CD14-positive monocyte (primary cell): ENCODE data around the gene ARFGEF3. TPM values are rescaled to one million over a fixed set of nuclear protein-coding genes. Genes with fewer than 3 reads are reported as not detected.

Source experiments
- DNase-seq, 3 donors: peaks; one replicate each; pipeline ENCODE4 v3.0.0-alpha.2; 2011 to 2022
- H2AFZ ChIP-seq: 2 replicates; pipeline ENCODE4 v1.6.0; 2012; ENCODE audit warnings: mild to moderate bottlenecking, low read depth, low read length, inconsistent platforms; ENCODE audit not compliant: insufficient read depth, poor library complexity, severe bottlenecking
- H3K27ac ChIP-seq, 2 donors: 1 replicate in 1 of 2; 2 replicates in 1 of 2; pipeline ENCODE4 v1.5.1; 2012 to 2013; ENCODE audit warnings: low read length in 2 of 2, control low read depth in 1 of 2, inconsistent platforms in 1 of 2, low read depth in 1 of 2, mild to moderate bottlenecking in 1 of 2
- H3K27me3 ChIP-seq, 2 donors: one replicate each; pipeline versions ENCODE4 v1.6.0 to v1.6.1; 2011 to 2013; ENCODE audit warnings: low read length in 2 of 2; ENCODE audit not compliant: control insufficient read depth in 2 of 2, insufficient read depth in 2 of 2
- H3K36me3 ChIP-seq, 2 donors: replicated peaks in 1 of 2; 1 replicate in 1 of 2; 2 replicates in 1 of 2; pipeline versions ENCODE4 v1.5.1 to v1.6.1; 2012 to 2013; ENCODE audit warnings: low read length in 2 of 2, control low read depth in 1 of 2, inconsistent platforms in 1 of 2, mild to moderate bottlenecking in 1 of 2; ENCODE audit not compliant: insufficient read depth in 2 of 2, control insufficient read depth in 1 of 2
- H3K4me1 ChIP-seq, 2 donors: 1 replicate in 1 of 2; 2 replicates in 1 of 2; pipeline versions ENCODE4 v1.5.1 to v1.6.1; 2012 to 2013; ENCODE audit warnings: low read length in 2 of 2, control low read depth in 1 of 2, inconsistent platforms in 1 of 2, mild to moderate bottlenecking in 1 of 2, moderate library complexity in 1 of 2; ENCODE audit not compliant: insufficient read depth in 2 of 2, control insufficient read depth in 1 of 2
- H3K4me2 ChIP-seq: replicated peaks from 2 replicates; pipeline ENCODE3; 2012; ENCODE audit warnings: low read length, moderate library complexity, mild to moderate bottlenecking; ENCODE audit not compliant: poor library complexity, severe bottlenecking; ENCODE audit errors: extremely low read depth
- H3K4me3 ChIP-seq, 3 experiments: fragments of 200-600 bp in 1 of 3; sonication (generic) in 1 of 3; replicated peaks in 1 of 3; 1 replicate in 2 of 3; 2 replicates in 1 of 3; pipeline ENCODE4 v1.5.1; 2011 to 2013; ENCODE audit warnings: low read length in 3 of 3, mild to moderate bottlenecking in 3 of 3, control low read depth in 2 of 3, low read depth in 2 of 3, inconsistent platforms in 1 of 3, moderate library complexity in 1 of 3
- H3K79me2 ChIP-seq: 2 replicates; pipeline ENCODE4 v1.6.0; 2012; ENCODE audit warnings: mild to moderate bottlenecking, control low read depth, inconsistent platforms, low read length, moderate library complexity; ENCODE audit not compliant: insufficient read depth
- H3K9ac ChIP-seq: 2 replicates; pipeline ENCODE4 v1.6.0; 2017; ENCODE audit warnings: low read length, mild to moderate bottlenecking; ENCODE audit not compliant: insufficient read depth, poor library complexity, severe bottlenecking
- H3K9me3 ChIP-seq, 2 donors: replicated peaks in 1 of 2; 1 replicate in 1 of 2; 2 replicates in 1 of 2; pipeline versions ENCODE4 v1.5.1 to v1.6.1; 2012 to 2013; ENCODE audit warnings: low read length in 2 of 2, control low read depth in 1 of 2; ENCODE audit not compliant: control insufficient read depth in 1 of 2, insufficient read depth in 1 of 2
- H4K20me1 ChIP-seq: 2 replicates; pipeline ENCODE4 v1.6.0; 2012; ENCODE audit warnings: mild to moderate bottlenecking, low read length, control low read depth, moderate library complexity; ENCODE audit not compliant: insufficient read depth
- H3K27ac Mint-ChIP-seq, 7 donors: one replicate each; pipeline ENCODE4 v1.8.0; 2020; ENCODE audit warnings: mild to moderate bottlenecking in 7 of 7, mixed read lengths in 7 of 7, moderate library complexity in 6 of 7, inconsistent platforms in 2 of 7
- H3K27me3 Mint-ChIP-seq, 3 donors: one replicate each; pipeline ENCODE4 v1.8.0; 2021 to 2022; ENCODE audit warnings: low read depth in 3 of 3, mild to moderate bottlenecking in 3 of 3, mixed read lengths in 3 of 3, moderate library complexity in 3 of 3, inconsistent platforms in 1 of 3
- H3K36me3 Mint-ChIP-seq, 2 donors: one replicate each; pipeline ENCODE4 v1.8.0; 2020; ENCODE audit warnings: mixed read lengths in 2 of 2, inconsistent platforms in 1 of 2, mild to moderate bottlenecking in 1 of 2
- H3K4me1 Mint-ChIP-seq: one replicate; pipeline ENCODE4 v1.8.0; 2020; ENCODE audit warnings: mild to moderate bottlenecking, mixed read lengths
- H3K4me3 Mint-ChIP-seq, 2 donors: one replicate each; pipeline ENCODE4 v1.8.0; 2020; ENCODE audit warnings: mild to moderate bottlenecking in 2 of 2, mixed read lengths in 2 of 2, moderate library complexity in 1 of 2
- H3K9me3 Mint-ChIP-seq, 7 donors: one replicate each; pipeline ENCODE4 v1.8.0; 2020 to 2022; ENCODE audit warnings: mixed read lengths in 7 of 7, mild to moderate bottlenecking in 6 of 7, moderate library complexity in 6 of 7, inconsistent platforms in 2 of 7
- CTCF ChIP-seq: fragments of 200-600 bp; IDR thresholded peaks from one replicate; pipeline ENCODE4 v1.8.0; 2022; ENCODE audit warnings: antibody characterized with exemption, mild to moderate bottlenecking
- WGBS: methylation state at CpG from one replicate; pipeline ENCODE4 v1.1.5; 2013; ENCODE audit warnings: missing lambda C conversion rate; ENCODE audit not compliant: insufficient coverage; 5-methylcytosine and 5-hydroxymethylcytosine counted together
- intact Hi-C, 2 donors: fragments of 100-400 bp; cut with micrococcal nuclease; formaldehyde crosslinking; loops; one replicate each; pipeline versions ENCODE4 v1.15.0 to v1.15.1; 2023
- polyA plus RNA-seq, 3 donors: library from polyadenylated mRNA; depleted of rRNA in 1 of 3; unstranded in 2 of 3; stranded (reverse) in 1 of 3; fragments of 300-500 nt in 2 of 3; fragments of >200 nt in 1 of 3; fragmentation: Illumina TruSeq in 2 of 3; gene quantifications; 1 replicate in 2 of 3; 2 replicates in 1 of 3; pipeline ENCODE4 v1.2.3, GENCODE V29; 2012 to 2021

The ARFGEF3 gene
- polyA plus RNA-seq, 3 donors: not detected

DNA sequence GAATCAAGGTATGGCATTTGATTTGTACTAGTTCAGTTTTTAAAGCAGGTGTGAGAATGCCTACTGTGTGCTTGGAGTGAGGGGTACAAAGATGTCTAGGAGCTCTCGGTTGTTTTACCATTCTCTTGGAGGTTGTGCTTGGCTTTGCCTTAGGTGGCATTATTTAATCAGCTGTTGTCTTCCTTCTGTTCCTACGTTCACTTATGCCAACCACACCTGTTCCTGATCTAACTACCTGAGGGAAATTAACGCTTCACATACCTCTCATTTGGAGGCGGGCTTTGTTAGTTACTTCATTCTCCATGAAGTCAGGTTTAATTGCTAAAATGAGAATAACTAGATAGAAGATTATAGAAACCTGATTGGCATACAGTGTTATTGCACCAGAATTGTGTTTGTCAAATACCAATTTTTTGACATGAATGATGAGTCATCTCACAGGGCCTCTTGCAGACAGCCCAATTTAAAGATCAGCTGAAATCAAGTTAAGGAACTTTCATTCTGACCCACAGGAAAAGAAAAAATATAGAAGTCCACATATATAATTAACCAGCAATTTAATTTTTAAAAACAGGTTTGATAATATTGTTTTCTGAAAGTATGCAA is 81.4 kb downstream of the ARFGEF3 start:
- H3K27ac Mint-ChIP-seq: no peak overlapping the region
- no peak for DNase-seq
- no CpG with 5 or more reads among the region's 4 CpGs for WGBS
- H3K4me3 Mint-ChIP-seq: no peak overlapping the region
- no peak overlapping the region for H3K27ac ChIP-seq
- H2AFZ ChIP-seq: no peak overlapping the region
- H3K4me1 ChIP-seq: no peaks in the 10 kb centered on the region
- intact Hi-C loops: no loop called here
- H4K20me1 ChIP-seq: no peaks in the 10 kb centered on the region
- H3K4me2 ChIP-seq: no peak overlapping the region
- no peaks in the 10 kb centered on the region for H3K79me2 ChIP-seq
- no peak overlapping the region for H3K9ac ChIP-seq
- no peaks in the 10 kb centered on the region for H3K9me3 ChIP-seq
- H3K4me3 ChIP-seq: no peak overlapping the region
- peaks cover 0 to 10% (median 3%) of the 10 kb centered on the region in 3 donors for H3K27me3 Mint-ChIP-seq
- no peaks in the 10 kb centered on the region for H3K27me3 ChIP-seq
- TF ChIP-seq CTCF: no peak
- H3K9me3 Mint-ChIP-seq: peaks cover 0 to 1% (median 0%) of the 10 kb centered on the region in 7 donors
- no peaks in the 10 kb centered on the region for H3K36me3 ChIP-seq
- no peaks in the 10 kb centered on the region for H3K36me3 Mint-ChIP-seq
- H3K4me1 Mint-ChIP-seq: no peaks in the 10 kb centered on the region

DNA sequence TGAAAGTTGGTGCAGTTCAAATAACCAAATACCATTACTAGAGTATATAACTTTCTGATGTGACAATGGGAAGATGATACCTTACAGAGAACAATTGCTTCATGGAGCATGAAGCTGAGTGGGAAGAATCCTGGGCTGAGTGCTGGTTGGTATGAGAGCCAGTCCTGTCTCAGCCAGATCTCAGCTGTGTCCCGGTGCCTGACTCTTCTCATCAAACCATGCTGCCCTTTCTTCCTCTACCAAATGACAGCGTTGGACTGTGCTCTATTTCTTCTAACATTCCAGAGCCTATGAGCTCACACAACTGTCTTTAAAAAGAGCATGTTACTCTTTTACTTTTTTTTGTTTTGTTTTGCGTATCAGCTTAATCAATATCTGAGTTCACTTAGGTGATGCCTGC is 84.0 kb downstream of the ARFGEF3 start:
- no peaks in the 10 kb centered on the region for H3K4me1 ChIP-seq
- H3K4me2 ChIP-seq: no peak overlapping the region
- intact Hi-C loops: no loop called here
- H3K4me1 Mint-ChIP-seq: no peaks in the 10 kb centered on the region
- no peaks in the 10 kb centered on the region for H3K79me2 ChIP-seq
- no peaks in the 10 kb centered on the region for H3K9me3 ChIP-seq
- H3K27ac Mint-ChIP-seq: no peak overlapping the region
- H4K20me1 ChIP-seq: no peaks in the 10 kb centered on the region
- H3K27ac ChIP-seq: no peak overlapping the region
- no peak overlapping the region for H2AFZ ChIP-seq
- no peak overlapping the region for H3K9ac ChIP-seq
- no peak for DNase-seq
- no peak overlapping the region for H3K4me3 Mint-ChIP-seq
- H3K36me3 Mint-ChIP-seq: no peaks in the 10 kb centered on the region
- no peaks in the 10 kb centered on the region for H3K9me3 Mint-ChIP-seq
- no peak for TF ChIP-seq CTCF
- 100% methylated on average over 3 of the region's 3 CpGs for WGBS
- peaks cover 0 to 9% (median 3%) of the 10 kb centered on the region in 3 donors for H3K27me3 Mint-ChIP-seq
- H3K4me3 ChIP-seq: no peak overlapping the region
- no peaks in the 10 kb centered on the region for H3K36me3 ChIP-seq
- no peaks in the 10 kb centered on the region for H3K27me3 ChIP-seq
